B cell (primary cell): ENCODE measurements around the gene DCTD. TPM values are rescaled to one million over a fixed set of nuclear protein-coding genes. Genes with fewer than 3 reads are reported as not detected.

ENCODE experiments used
- ATAC-seq: fragments of 200-7000 bp; cut with Tn5 transposase; one replicate; pipeline ENCODE4 v1.10.0; 2021; ENCODE audit warnings: low read depth, mild to moderate bottlenecking, moderate number of reproducible peaks, moderate library complexity
- CTCF ChIA-PET: fragments of 350-600 bp; sonication (Branson Sonifier 250); formaldehyde crosslinking; loops from one replicate; lab custom pipeline; 2021; ENCODE audit warnings: antibody characterized with exemption, inconsistent platforms; lab: Charles Lee
- POLR2A ChIA-PET: fragments of 350-600 bp; sonication (Branson Sonifier 250); formaldehyde crosslinking; loops from one replicate; lab custom pipeline; 2021; ENCODE audit warnings: antibody characterized with exemption; lab: Charles Lee
- DNase-seq: peaks from one replicate; pipeline ENCODE4 v3.0.0; 2013
- H2AFZ ChIP-seq: 2 replicates; pipeline ENCODE4 v1.6.1; 2012; ENCODE audit warnings: mild to moderate bottlenecking, low read depth, low read length; ENCODE audit not compliant: insufficient read depth, poor library complexity, severe bottlenecking
- H3K27ac ChIP-seq, 2 donors: 1 replicate in 1 of 2; 2 replicates in 1 of 2; pipeline ENCODE4 v1.5.1; 2012 to 2013; ENCODE audit warnings: low read length in 2 of 2, mild to moderate bottlenecking in 2 of 2, moderate library complexity in 1 of 2
- H3K27me3 ChIP-seq, 4 experiments: fragments of 200-600 bp in 1 of 4; sonication (generic) in 1 of 4; replicated peaks in 1 of 4; 1 replicate in 2 of 4; 2 replicates in 2 of 4; pipeline versions ENCODE4 v1.6.1 to v1.7.0; 2013 to 2016; ENCODE audit warnings: low read length in 3 of 4, mild to moderate bottlenecking in 2 of 4, mixed read lengths in 1 of 4, moderate library complexity in 1 of 4; ENCODE audit not compliant: insufficient read depth in 4 of 4, control insufficient read depth in 3 of 4; ENCODE audit errors: control extremely low read depth in 1 of 4
- H3K36me3 ChIP-seq, 2 experiments: replicated peaks in 1 of 2; 1 replicate in 1 of 2; 2 replicates in 1 of 2; pipeline versions ENCODE4 v1.6.1 to v1.7.1; 2013; ENCODE audit warnings: low read length in 1 of 2; ENCODE audit not compliant: insufficient read depth in 2 of 2, control insufficient read depth in 1 of 2; ENCODE audit errors: control extremely low read depth in 1 of 2, extremely low read depth in 1 of 2
- H3K4me1 ChIP-seq, 2 donors: fragments of 200-600 bp in 1 of 2; sonication (generic) in 1 of 2; 1 replicate in 1 of 2; 2 replicates in 1 of 2; pipeline versions ENCODE4 v1.5.1 to v1.6.1; 2013 to 2017; ENCODE audit warnings: low read length in 2 of 2; ENCODE audit not compliant: control insufficient read depth in 2 of 2, insufficient read depth in 2 of 2
- H3K4me2 ChIP-seq: replicated peaks from 2 replicates; pipeline ENCODE3; 2012; ENCODE audit warnings: mild to moderate bottlenecking, low read depth, low read length; ENCODE audit not compliant: poor library complexity, severe bottlenecking
- H3K4me3 ChIP-seq, 5 experiments: fragments of 200-600 bp in 1 of 5; sonication (generic) in 1 of 5; 1 replicate in 3 of 5; 2 replicates in 2 of 5; pipeline versions ENCODE4 v1.5.1 to v1.7.0; 2011 to 2016; ENCODE audit warnings: low read length in 4 of 5, mild to moderate bottlenecking in 4 of 5, low read depth in 2 of 5, control low read depth in 1 of 5, moderate library complexity in 1 of 5; ENCODE audit not compliant: insufficient read depth in 1 of 5; ENCODE audit errors: control extremely low read depth in 1 of 5, extremely low read depth in 1 of 5
- H3K79me2 ChIP-seq: fragments of 200-600 bp; sonication (generic); one replicate; pipeline ENCODE4 v1.6.0; 2016; ENCODE audit warnings: low read length; ENCODE audit not compliant: control insufficient read depth, insufficient read depth
- H3K9ac ChIP-seq: fragments of 200-600 bp; sonication (generic); 2 replicates; pipeline ENCODE4 v1.6.1; 2017; ENCODE audit warnings: mild to moderate bottlenecking, low read length, moderate library complexity
- H3K9me3 ChIP-seq, 3 donors: one replicate each; pipeline versions ENCODE4 v1.6.1 to v1.7.1; 2013; ENCODE audit warnings: low read length in 2 of 3; ENCODE audit not compliant: control insufficient read depth in 2 of 3, insufficient read depth in 1 of 3; ENCODE audit errors: control extremely low read depth in 1 of 3
- H4K20me1 ChIP-seq: 2 replicates; pipeline ENCODE4 v1.6.0; 2012; ENCODE audit warnings: mild to moderate bottlenecking, low read length; ENCODE audit not compliant: insufficient read depth, control insufficient read depth, poor library complexity, severe bottlenecking
- H3K27ac Mint-ChIP-seq: one replicate; pipeline ENCODE4 v1.8.0; 2021; ENCODE audit warnings: mixed read lengths
- H3K27me3 Mint-ChIP-seq: one replicate; pipeline ENCODE4 v1.8.0; 2021; ENCODE audit warnings: mixed read lengths
- H3K4me1 Mint-ChIP-seq: one replicate; pipeline ENCODE4 v1.8.0; 2021; ENCODE audit warnings: mixed read lengths
- H3K4me3 Mint-ChIP-seq: one replicate; pipeline ENCODE4 v1.8.0; 2021; ENCODE audit warnings: mixed read lengths
- H3K9me3 Mint-ChIP-seq: one replicate; pipeline ENCODE4 v1.8.0; 2022; ENCODE audit warnings: mixed read lengths; ENCODE audit not compliant: insufficient read depth
- CTCF ChIP-seq: fragments of 200-600 bp; IDR thresholded peaks from one replicate; pipeline ENCODE4 v1.8.0; 2022; ENCODE audit warnings: antibody characterized with exemption, mild to moderate bottlenecking
- EZH2 ChIP-seq: IDR thresholded peaks from 2 replicates; pipeline ENCODE4 v1.6.1; 2012; ENCODE audit warnings: borderline replicate concordance, low read depth, mild to moderate bottlenecking, moderate library complexity, low read length; ENCODE audit not compliant: insufficient read depth, poor library complexity, severe bottlenecking
- WGBS: methylation state at CpG from one replicate; pipeline ENCODE4 v1.1.5; 2013; ENCODE audit warnings: missing lambda C conversion rate; ENCODE audit not compliant: insufficient coverage; 5-methylcytosine and 5-hydroxymethylcytosine counted together
- intact Hi-C: fragments of 100-400 bp; cut with micrococcal nuclease; formaldehyde crosslinking; loops from one replicate; pipeline ENCODE4 v1.10.0; 2022
- polyA plus RNA-seq: library from polyadenylated mRNA; depleted of rRNA; stranded (reverse); fragments of >200 nt; gene quantifications from 2 replicates; pipeline ENCODE4 v1.2.3, GENCODE V29; 2012
- total RNA-seq, 2 donors: library from RNA; stranded (reverse); fragments of 120-200 nt in 1 of 2; gene quantifications; 1 replicate in 1 of 2; 2 replicates in 1 of 2; pipeline versions ENCODE4 v1.2.3 to v1.2.4, GENCODE V29; 2013 to 2022

Gene DCTD
- total and polyA plus RNA-seq, 2 donors (not counting 1 experiment from before 2014, with no cell fraction given) = 61.0 to 75.8 TPM

- Mint-ChIP-seq H3K27me3 (peaks cover 26% of the 10 kb centered on the region), H3K4me3 (no peak overlapping the region), H3K4me1 (peaks cover 4% of the 10 kb centered on the region), H3K27ac (no peak overlapping the region), H3K9me3 (peaks cover 2% of the 10 kb centered on the region)
- peaks cover 0 to 13% of the 10 kb centered on the region in 2 experiments for H3K36me3 ChIP-seq
- peaks cover 6% of the 10 kb centered on the region for H4K20me1 ChIP-seq
- H3K9me3 ChIP-seq = peaks cover 4 to 11% (median 7%) of the 10 kb centered on the region in 3 donors
- H3K4me3 ChIP-seq = no peak overlapping the region
- POLR2A ChIA-PET = interaction anchor here (0.9 kb wide), 1 partner anchor 15 kb away, joined by 3 read pairs; no protein-coding TSS in a partner anchor
- H3K9ac ChIP-seq = no peak overlapping the region
- no peak overlapping the region for H3K27ac ChIP-seq
- H3K4me2 ChIP-seq = no peak overlapping the region
- ATAC-seq (no peak), DNase-seq (no peak)
- TF ChIP-seq CTCF = no peak
- TF ChIP-seq EZH2 = no peak
- no peaks in the 10 kb centered on the region for H3K79me2 ChIP-seq
- 97% methylated on average over 9 of the region's 9 CpGs for WGBS
- H3K4me1 ChIP-seq = peaks cover under 1 to 3% of the 10 kb centered on the region in 2 donors
- H3K27me3 ChIP-seq = peaks cover 0 to 27% (median 12%) of the 10 kb centered on the region in 4 experiments
- intact Hi-C loops = no loop called here
- no peak overlapping the region for H2AFZ ChIP-seq
- CTCF ChIA-PET = interaction anchor here (1.2 kb wide), 1 partner anchor 59 kb away, joined by 4 read pairs; no protein-coding TSS in a partner anchor
These were observed 37.3 kb downstream of the DCTD start for GRCh38 chr4:182879913-182880312.

GRCh38 chr4:182878633-182879495 lies 38.3 kb downstream of the DCTD start:
- ATAC-seq (no peak), DNase-seq (no peak)
- peaks cover 0 to 9% of the 10 kb centered on the region in 2 experiments for H3K36me3 ChIP-seq
- intact Hi-C loops = no loop called here
- POLR2A ChIA-PET = no interaction called here
- H3K79me2 ChIP-seq = no peaks in the 10 kb centered on the region
- H3K4me2 ChIP-seq = no peak overlapping the region
- H2AFZ ChIP-seq = no peak overlapping the region
- 83% methylated on average over 11 of the region's 16 CpGs for WGBS
- H3K4me3 ChIP-seq = no peak overlapping the region
- peaks cover 30% of the 10 kb centered on the region for H3K27me3 Mint-ChIP-seq
- H3K27me3 ChIP-seq = peaks cover 0 to 30% (median 12%) of the 10 kb centered on the region in 4 experiments
- H3K9me3 ChIP-seq = peaks cover 4 to 20% (median 4%) of the 10 kb centered on the region in 3 donors
- TF ChIP-seq CTCF (no peak), EZH2 (no peak)
- H3K9me3 Mint-ChIP-seq = no peaks in the 10 kb centered on the region
- H3K4me3 Mint-ChIP-seq = no peak overlapping the region
- H4K20me1 ChIP-seq = peaks cover 6% of the 10 kb centered on the region
- peaks cover 11 to 13% of the 10 kb centered on the region in 2 donors for H3K4me1 ChIP-seq
- H3K27ac Mint-ChIP-seq = no peak overlapping the region
- no peak overlapping the region for H3K27ac ChIP-seq
- H3K9ac ChIP-seq = no peak overlapping the region
- peaks cover 14% of the 10 kb centered on the region for H3K4me1 Mint-ChIP-seq
- CTCF ChIA-PET = interaction anchor here (0.6 kb wide), 1 partner anchor 453 kb away, joined by 5 read pairs; no protein-coding TSS in a partner anchor
